Measurements from ENCODE around the gene PCSK4.

- TF ChIP-seq CTCF (conservative IDR thresholded peaks at IDR 0.05; ENCODE audit: low read length) (no peak), EZH2phosphoT487 (IDR thresholded peaks at IDR 0.05; ENCODE audit: borderline replicate concordance, low read depth, low read length) (no peak)
Measured at GRCh38 chr19:1491114-1491848, 1.1 kb upstream of the PCSK4 start, which contains the start of gene REEP6.

All from OCI-LY7 (cell line).